IMR-90 (cell line): ENCODE results near the gene DHRS3.

Source experiments
- BHLHE40 ChIP-seq: fragments of 150-350 bp; IDR thresholded peaks from 2 replicates; pipeline ENCODE4 v1.6.1; 2016; ENCODE audit warnings: mild to moderate bottlenecking, low read depth, low read length
- CHD1 ChIP-seq: IDR thresholded peaks from 2 replicates; pipeline ENCODE4 v1.6.1; 2012; ENCODE audit warnings: low read depth, low read length, improper control_type of control experiment
- CTCF ChIP-seq: conservative IDR thresholded peaks from 2 replicates; pipeline ENCODE4 v1.5.1; 2012; ENCODE audit warnings: mild to moderate bottlenecking, low read depth, low read length, improper control_type of control experiment
- ELK1 ChIP-seq: fragments of 150-350 bp; IDR thresholded peaks from 2 replicates; pipeline ENCODE4 v1.6.1; 2016; ENCODE audit warnings: low read depth, mild to moderate bottlenecking, low read length, moderate library complexity, borderline replicate concordance
- FOS ChIP-seq: fragments of 150-350 bp; IDR thresholded peaks from 2 replicates; pipeline ENCODE4 v1.6.1; 2016; ENCODE audit warnings: low read depth, low read length
- POLR2A ChIP-seq: IDR thresholded peaks from 2 replicates; pipeline ENCODE4 v1.6.1; 2012; ENCODE audit warnings: mild to moderate bottlenecking, low read depth, low read length
- RAD21 ChIP-seq: IDR thresholded peaks from 2 replicates; pipeline ENCODE4 v1.6.1; 2012; ENCODE audit warnings: low read length, improper control_type of control experiment
- RFX5 ChIP-seq: IDR thresholded peaks from 2 replicates; pipeline ENCODE4 v1.8.0; 2012; ENCODE audit warnings: low read depth, mild to moderate bottlenecking, low read length, moderate library complexity
- SMC3 ChIP-seq: fragments of 150-350 bp; IDR thresholded peaks from 2 replicates; pipeline ENCODE4 v1.6.1; 2016; ENCODE audit warnings: low read depth, mild to moderate bottlenecking, antibody characterized with exemption, low read length, moderate library complexity
- USF2 ChIP-seq: fragments of 150-350 bp; IDR thresholded peaks from 2 replicates; pipeline ENCODE4 v1.6.1; 2017; ENCODE audit warnings: mild to moderate bottlenecking, antibody characterized with exemption, low read length, low read depth

GRCh38 chr1:12615159-12615864 is 2.7 kb downstream of the DHRS3 start:
- TF ChIP-seq CTCF (no peak), CHD1 (no peak), ELK1 (no peak), RAD21 (no peak), POLR2A (no peak), RFX5 (no peak), USF2 (no peak), FOS (no peak), BHLHE40 (no peak), SMC3 (no peak)
